Skin epidermis (tissue), 12 donors: ENCODE results near the gene CFAP77.

Experiments used
- H3K27ac ChIP-seq, 21 experiments: fragments of 200-600 bp; sonication (generic) in 11 of 21; one replicate each; pipeline ENCODE4 v1.5.0; 2020; ENCODE audit warnings: mild to moderate bottlenecking in 3 of 21, inconsistent platforms in 2 of 21, moderate library complexity in 2 of 21
- H3K4me3 ChIP-seq, 7 experiments: fragments of 200-600 bp; sonication (generic) in 2 of 7; one replicate each; pipeline ENCODE4 v1.5.0; 2020; ENCODE audit warnings: inconsistent platforms in 2 of 7, mild to moderate bottlenecking in 2 of 7, moderate library complexity in 1 of 7

The CFAP77 gene

GRCh38 chr9:132586830-132587591, 177.0 kb downstream of the CFAP77 start:
- H3K27ac ChIP-seq = no peak overlapping the region
- no peak overlapping the region for H3K4me3 ChIP-seq

DNA sequence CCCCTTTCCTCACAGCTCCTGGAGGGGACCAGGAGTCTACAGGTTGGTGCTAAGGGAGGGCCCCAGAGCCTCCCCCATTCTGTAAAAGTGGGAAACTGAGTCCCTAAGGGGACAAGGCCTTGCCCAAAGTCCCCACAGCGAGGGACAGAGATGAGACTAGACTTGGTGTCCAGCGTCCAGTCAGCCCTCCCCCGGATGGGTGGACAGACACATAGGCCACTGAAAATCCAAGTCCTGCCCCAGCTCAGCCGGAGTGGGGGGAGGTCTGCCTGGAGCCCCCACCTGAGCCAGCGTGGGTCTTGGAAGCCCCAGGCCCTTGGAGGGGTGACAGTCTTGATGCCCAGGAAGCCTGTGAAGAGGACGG, 177.6 kb downstream of the CFAP77 start:
- Histone ChIP-seq H3K4me3 (no peak overlapping the region), H3K27ac (no peak overlapping the region)

GRCh38 chr9:132588098-132588497, 178.1 kb downstream of the CFAP77 start:
- no peak overlapping the region for H3K4me3 ChIP-seq
- H3K27ac ChIP-seq = no peak overlapping the region

DNA sequence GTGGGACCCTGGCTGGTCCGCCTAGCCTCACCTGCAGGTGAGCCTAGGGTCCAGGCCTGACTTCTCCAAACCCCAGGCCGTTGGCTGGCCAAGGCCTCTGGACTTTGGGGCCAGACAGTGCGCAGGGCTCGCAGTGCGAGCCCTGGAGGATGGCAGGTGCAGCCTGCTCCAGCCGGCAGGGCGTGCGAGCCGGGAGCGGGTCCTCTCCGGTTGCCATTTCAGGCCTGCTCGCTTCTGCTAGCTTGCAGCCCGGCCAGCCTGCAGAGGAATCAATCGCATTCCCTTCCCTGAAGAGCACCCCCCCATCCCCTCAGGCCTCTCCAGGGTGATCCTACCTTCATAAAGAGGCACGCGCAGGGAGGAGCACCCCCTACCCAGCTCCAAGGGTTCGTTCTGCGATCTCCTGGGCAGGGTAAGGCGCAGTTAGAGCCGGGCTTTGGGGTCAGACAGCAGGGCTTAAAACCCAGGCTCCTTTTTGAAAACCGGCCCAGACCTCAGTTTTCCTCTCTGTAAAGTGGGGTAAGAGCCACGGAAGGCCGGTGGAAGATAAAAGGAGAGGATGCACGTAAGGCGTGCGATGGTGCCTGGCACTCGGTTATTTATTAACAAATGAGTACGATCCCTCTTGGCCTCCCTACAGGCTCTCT, 178.6 kb downstream of the CFAP77 start:
- Histone ChIP-seq H3K4me3 (no peak overlapping the region), H3K27ac (no peak overlapping the region)

DNA sequence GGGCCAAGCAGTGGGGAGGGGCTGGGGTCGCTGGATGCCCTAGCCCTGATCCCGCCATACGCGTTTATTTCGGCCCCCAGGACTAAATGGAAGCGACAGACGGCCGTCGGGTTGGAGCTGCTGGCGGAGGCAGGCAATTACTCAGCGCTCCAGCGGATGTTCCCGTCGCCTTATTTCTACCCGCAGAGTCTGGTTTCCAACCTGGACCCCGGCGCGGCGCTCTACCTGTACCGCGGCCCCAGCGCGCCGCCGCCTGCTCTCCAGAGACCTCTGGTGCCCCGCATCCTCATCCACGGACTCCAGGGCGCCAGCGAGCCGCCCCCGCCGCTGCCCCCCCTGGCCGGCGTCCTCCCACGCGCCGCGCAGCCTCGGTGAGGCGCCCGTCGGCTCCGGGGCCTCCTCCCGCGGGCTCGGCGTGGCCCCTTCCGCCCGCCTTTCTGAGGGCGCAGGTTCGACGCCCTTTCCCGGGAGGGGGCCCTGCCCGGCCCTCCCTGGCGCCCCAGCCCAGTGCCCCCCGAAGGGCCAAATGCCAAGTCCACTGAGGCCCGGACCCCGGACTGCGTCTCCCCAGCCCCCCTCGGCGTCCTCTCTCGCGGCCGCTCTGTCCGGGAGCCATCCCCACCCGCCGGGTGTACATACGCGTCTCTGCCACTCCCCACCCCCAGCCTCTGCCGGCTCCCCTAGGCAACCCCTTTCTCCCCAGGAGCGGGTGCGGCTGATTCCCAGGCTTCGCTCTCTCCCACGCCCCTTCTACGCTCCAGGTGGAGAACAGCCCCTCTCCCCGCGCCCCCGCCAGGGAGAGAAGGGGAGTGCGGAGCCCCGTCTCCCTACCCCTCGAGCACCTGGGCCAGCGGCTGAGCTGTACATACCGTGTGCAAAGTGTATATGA, 179.4 kb downstream of the CFAP77 start:
- Histone ChIP-seq H3K4me3 (no peak overlapping the region), H3K27ac (no peak overlapping the region)

GRCh38 chr9:132590037-132590317, 180.0 kb downstream of the CFAP77 start:
- no peak overlapping the region for H3K27ac ChIP-seq
- H3K4me3 ChIP-seq = no peak overlapping the region

- H3K4me3 ChIP-seq = no peak overlapping the region
- H3K27ac ChIP-seq = no peak overlapping the region
These were observed 180.5 kb downstream of the CFAP77 start for GRCh38 chr9:132590318-132591182.

GRCh38 chr9:132591244-132591643, 181.2 kb downstream of the CFAP77 start:
- H3K4me3 ChIP-seq = no peak overlapping the region
- no peak overlapping the region for H3K27ac ChIP-seq

GRCh38 chr9:132591751-132592314, 181.8 kb downstream of the CFAP77 start:
- Histone ChIP-seq H3K4me3 (no peak overlapping the region), H3K27ac (no peak overlapping the region)

- no peak overlapping the region for H3K27ac ChIP-seq
- H3K4me3 ChIP-seq = no peak overlapping the region
These were observed 182.4 kb downstream of the CFAP77 start for GRCh38 chr9:132592451-132592850.

GRCh38 chr9:132594412-132594811, 184.4 kb downstream of the CFAP77 start:
- Histone ChIP-seq H3K4me3 (no peak overlapping the region), H3K27ac (no peak overlapping the region)

- no peak overlapping the region for H3K4me3 ChIP-seq
These were observed 185.3 kb downstream of the CFAP77 start for GRCh38 chr9:132595319-132595718.

GRCh38 chr9:132596200-132596599, 186.2 kb downstream of the CFAP77 start:
- H3K27ac ChIP-seq = no peak overlapping the region
- H3K4me3 ChIP-seq = no peak overlapping the region

More at GRCh38 chr9:132595319-132595718, 185.3 kb downstream of the CFAP77 start:
- no peak overlapping the region for H3K27ac ChIP-seq

DNA sequence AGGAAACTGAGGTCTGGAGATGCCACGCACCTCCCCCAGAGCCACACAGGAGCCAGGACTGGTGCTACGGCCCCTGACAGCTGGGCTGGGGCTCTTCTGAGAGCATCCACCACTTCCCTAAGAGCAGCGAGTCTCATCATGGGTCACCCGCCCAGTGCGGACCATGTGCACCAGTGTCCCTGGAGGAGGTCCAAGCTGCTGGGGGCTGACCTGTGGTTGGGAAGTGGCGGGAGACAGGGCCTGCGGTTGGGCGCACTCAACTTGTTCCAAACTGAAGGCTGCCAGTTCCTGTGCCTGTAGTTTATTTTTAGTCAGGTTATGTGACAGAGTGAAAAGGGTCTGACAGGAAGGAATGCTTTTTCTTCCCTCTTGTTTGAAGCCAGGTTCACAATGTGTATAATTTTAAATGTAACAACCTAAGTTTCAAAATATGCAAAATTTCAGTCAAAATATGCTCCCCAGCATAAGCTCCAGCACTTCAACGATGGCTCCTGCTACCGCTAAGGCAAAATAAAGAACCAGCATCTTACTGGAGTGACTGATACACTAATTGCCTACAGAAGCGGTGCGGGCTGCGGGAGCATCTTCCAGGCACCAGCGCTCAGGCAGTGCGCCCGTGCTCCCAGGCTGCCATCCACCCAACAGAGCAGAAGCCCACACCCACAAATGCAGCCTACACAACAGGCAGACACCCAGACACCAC, 187.2 kb downstream of the CFAP77 start:
- Histone ChIP-seq H3K4me3 (no peak overlapping the region), H3K27ac (no peak overlapping the region)

GRCh38 chr9:132600326-132600984, 190.4 kb downstream of the CFAP77 start:
- H3K27ac ChIP-seq = no peak overlapping the region
- no peak overlapping the region for H3K4me3 ChIP-seq

DNA sequence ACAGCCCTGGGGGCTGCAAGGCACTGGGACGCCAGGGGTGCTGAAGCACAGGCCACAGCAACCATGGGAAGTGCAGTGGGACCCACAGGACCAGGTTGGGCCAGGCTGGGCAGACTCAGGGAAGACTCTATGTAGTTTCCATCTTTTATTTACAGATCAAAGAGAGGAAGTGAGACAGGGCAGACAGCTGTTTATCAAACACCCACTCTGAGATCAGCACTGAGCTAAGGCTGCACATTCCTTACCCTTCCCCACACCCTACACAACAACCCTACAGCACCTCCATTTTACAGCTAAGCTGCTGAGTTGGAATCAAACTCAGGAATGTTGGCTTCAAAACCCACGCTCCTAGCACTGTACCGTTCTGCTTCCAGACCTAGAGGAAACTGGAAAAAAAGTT, 192.2 kb downstream of the CFAP77 start:
- no peak overlapping the region for H3K4me3 ChIP-seq
- H3K27ac ChIP-seq = no peak overlapping the region

- Histone ChIP-seq H3K4me3 (no peak overlapping the region), H3K27ac (no peak overlapping the region)
These were observed 195.4 kb downstream of the CFAP77 start for GRCh38 chr9:132605387-132605786.

- Histone ChIP-seq H3K4me3 (no peak overlapping the region), H3K27ac (no peak overlapping the region)
These were observed 196.1 kb downstream of the CFAP77 start for GRCh38 chr9:132606066-132606465.
